GM18867 (cell line): ENCODE measurements around the gene FAT3.

ENCODE experiments used
- ATAC-seq: cut with Tn5 transposase; IDR thresholded peaks from one replicate; pipeline ENCODE4 v1.9.1; 2021; ENCODE audit warnings: mild to moderate bottlenecking, moderate library complexity; ENCODE audit not compliant: unreplicated experiment

Gene FAT3

GRCh38 chr11:92224407-92225124 is at the start of gene FAT3:
FAT3 (plus strand) TSS chr11:92224818; CDS start chr11:92352113, 127,295 bp downstream.
- ATAC-seq, result no peak

- no peak for ATAC-seq
Measured at GRCh38 chr11:92179017-92179670, 45.5 kb upstream of the FAT3 start.

- ATAC-seq, result no peak
Measured at GRCh38 chr11:92180226-92180625, 44.4 kb upstream of the FAT3 start.

GRCh38 chr11:92180664-92181251 is 43.9 kb upstream of the FAT3 start:
- ATAC-seq, result no peak

GRCh38 chr11:92190535-92191206 is 33.9 kb upstream of the FAT3 start:
- ATAC-seq, result no peak

GRCh38 chr11:92192141-92192540 is 32.5 kb upstream of the FAT3 start:
- no peak for ATAC-seq

GRCh38 chr11:92198268-92198667 is 26.4 kb upstream of the FAT3 start:
- ATAC-seq, result no peak

- no peak for ATAC-seq
Measured at GRCh38 chr11:92199991-92200390, 24.6 kb upstream of the FAT3 start.

GRCh38 chr11:92204731-92205130 is 19.9 kb upstream of the FAT3 start:
- no peak for ATAC-seq

GRCh38 chr11:92206441-92206840 is 18.2 kb upstream of the FAT3 start:
- ATAC-seq, result no peak

- ATAC-seq, result no peak
Measured at GRCh38 chr11:92211576-92212167, 12.9 kb upstream of the FAT3 start.

GRCh38 chr11:92212530-92212929 is 12.1 kb upstream of the FAT3 start:
- no peak for ATAC-seq

GRCh38 chr11:92216789-92217188 is 7.8 kb upstream of the FAT3 start:
- no peak for ATAC-seq

GRCh38 chr11:92219476-92219875 is 5.1 kb upstream of the FAT3 start:
- no peak for ATAC-seq

GRCh38 chr11:92222701-92223100 is 1.9 kb upstream of the FAT3 start:
- ATAC-seq, result no peak

- ATAC-seq, result no peak
Measured at GRCh38 chr11:92224054-92224406, 588 bp upstream of the FAT3 start.

GRCh38 chr11:92225125-92225567 is 528 bp downstream of the FAT3 start:
- no peak for ATAC-seq

GRCh38 chr11:92225568-92226330 is 1.1 kb downstream of the FAT3 start:
- ATAC-seq, result no peak

- no peak for ATAC-seq
Measured at GRCh38 chr11:92226331-92227229, 2.0 kb downstream of the FAT3 start.
